T-helper 1 cell treated with Interleukin-12 subunit alpha and Interleukin-12 subunit beta and Interleukin-4 antibody, amounts not matched to agents 30 μg/mL and 1 μg/mL, for 36 hours (primary cell): ENCODE measurements around the gene DENND1C.

ENCODE experiments used
- H3K27ac Mint-ChIP-seq: one replicate; pipeline ENCODE4 v1.8.0; 2021; ENCODE audit warnings: mild to moderate bottlenecking, mixed read lengths
- H3K27me3 Mint-ChIP-seq: one replicate; pipeline ENCODE4 v1.8.0; 2021; ENCODE audit warnings: low read depth, mixed read lengths
- H3K36me3 Mint-ChIP-seq: one replicate; pipeline ENCODE4 v1.8.0; 2021; ENCODE audit warnings: low read depth, mixed read lengths
- H3K4me1 Mint-ChIP-seq: one replicate; pipeline ENCODE4 v1.8.0; 2021; ENCODE audit warnings: low read depth, mixed read lengths
- H3K4me3 Mint-ChIP-seq: one replicate; pipeline ENCODE4 v1.8.0; 2021; ENCODE audit warnings: mild to moderate bottlenecking, moderate library complexity, mixed read lengths
- H3K9me3 Mint-ChIP-seq: one replicate; pipeline ENCODE4 v1.8.0; 2021; ENCODE audit warnings: mixed read lengths

Gene DENND1C

GRCh38 chr19:6459262-6460098 lies 22.1 kb downstream of the DENND1C start, which contains the start of gene SLC25A23:
Gene SLC25A23 (minus strand): TSS chr19:6459792. CDS start chr19:6459628, 164 bp downstream.
- Mint-ChIP-seq H3K4me3 (peak within 1 kb of the TSS; percentile 97), H3K27ac (peak within 1 kb of the TSS; percentile 86), H3K4me1 (peaks cover 13% of the 10 kb centered on the region)

GRCh38 chr19:6458695-6459261 lies 22.8 kb downstream of the DENND1C start:
- Mint-ChIP-seq H3K9me3 (peaks cover 16% of the 10 kb centered on the region), H3K27me3 (peaks cover 3% of the 10 kb centered on the region), H3K4me3 (peak overlapping the region; percentile 92), H3K36me3 (peaks cover 33% of the 10 kb centered on the region), H3K27ac (peak overlapping the region; percentile 72), H3K4me1 (peaks cover 10% of the 10 kb centered on the region)

More at GRCh38 chr19:6459262-6460098, 22.1 kb downstream of the DENND1C start, which contains the start of gene SLC25A23:
- peaks cover 27% of the 10 kb centered on the region for H3K36me3 Mint-ChIP-seq
- peaks cover 3% of the 10 kb centered on the region for H3K27me3 Mint-ChIP-seq
- peaks cover 10% of the 10 kb centered on the region for H3K9me3 Mint-ChIP-seq

- H3K27ac Mint-ChIP-seq: peak overlapping the region; percentile 72
- H3K9me3 Mint-ChIP-seq: peaks cover 20% of the 10 kb centered on the region
- peaks cover 38% of the 10 kb centered on the region for H3K36me3 Mint-ChIP-seq
- peaks cover 3% of the 10 kb centered on the region for H3K27me3 Mint-ChIP-seq
- peaks cover 10% of the 10 kb centered on the region for H3K4me1 Mint-ChIP-seq
- peak overlapping the region; percentile 92 for H3K4me3 Mint-ChIP-seq
Measured at GRCh38 chr19:6457958-6458694, 23.5 kb downstream of the DENND1C start.

- Mint-ChIP-seq H3K9me3 (peaks cover 20% of the 10 kb centered on the region), H3K4me1 (peaks cover 10% of the 10 kb centered on the region), H3K27ac (no peak overlapping the region), H3K36me3 (peaks cover 47% of the 10 kb centered on the region), H3K4me3 (no peak overlapping the region), H3K27me3 (no peaks in the 10 kb centered on the region)
Measured at GRCh38 chr19:6455924-6456323, 25.7 kb downstream of the DENND1C start.

GRCh38 chr19:6453951-6454565 lies 27.5 kb downstream of the DENND1C start:
- no peaks in the 10 kb centered on the region for H3K27me3 Mint-ChIP-seq
- peaks cover 5% of the 10 kb centered on the region for H3K4me1 Mint-ChIP-seq
- no peak overlapping the region for H3K27ac Mint-ChIP-seq
- H3K9me3 Mint-ChIP-seq: peaks cover 20% of the 10 kb centered on the region
- peaks cover 50% of the 10 kb centered on the region for H3K36me3 Mint-ChIP-seq
- H3K4me3 Mint-ChIP-seq: no peak overlapping the region

GRCh38 chr19:6452899-6453298 lies 28.7 kb downstream of the DENND1C start:
- Mint-ChIP-seq H3K9me3 (peaks cover 20% of the 10 kb centered on the region), H3K4me1 (no peaks in the 10 kb centered on the region), H3K4me3 (no peak overlapping the region), H3K36me3 (peaks cover 50% of the 10 kb centered on the region), H3K27ac (no peak overlapping the region), H3K27me3 (no peaks in the 10 kb centered on the region)

- no peaks in the 10 kb centered on the region for H3K27me3 Mint-ChIP-seq
- H3K4me3 Mint-ChIP-seq: no peak overlapping the region
- no peaks in the 10 kb centered on the region for H3K4me1 Mint-ChIP-seq
Measured at GRCh38 chr19:6452223-6452614, 29.4 kb downstream of the DENND1C start.

GRCh38 chr19:6451583-6452222 lies 29.9 kb downstream of the DENND1C start:
- peaks cover 21% of the 10 kb centered on the region for H3K9me3 Mint-ChIP-seq
- H3K27ac Mint-ChIP-seq: no peak overlapping the region
- H3K4me3 Mint-ChIP-seq: no peak overlapping the region
- no peaks in the 10 kb centered on the region for H3K4me1 Mint-ChIP-seq
- no peaks in the 10 kb centered on the region for H3K27me3 Mint-ChIP-seq
- H3K36me3 Mint-ChIP-seq: peaks cover 45% of the 10 kb centered on the region

More at GRCh38 chr19:6452223-6452614, 29.4 kb downstream of the DENND1C start:
- Mint-ChIP-seq H3K27ac (no peak overlapping the region), H3K9me3 (peaks cover 20% of the 10 kb centered on the region), H3K36me3 (peaks cover 45% of the 10 kb centered on the region)

- H3K4me1 Mint-ChIP-seq: no peaks in the 10 kb centered on the region
- peaks cover 38% of the 10 kb centered on the region for H3K36me3 Mint-ChIP-seq
- no peak overlapping the region for H3K27ac Mint-ChIP-seq
Measured at GRCh38 chr19:6450166-6450565, 31.4 kb downstream of the DENND1C start.

GRCh38 chr19:6448045-6448444 lies 33.5 kb downstream of the DENND1C start:
- Mint-ChIP-seq H3K9me3 (peaks cover 3% of the 10 kb centered on the region), H3K4me1 (no peaks in the 10 kb centered on the region), H3K27ac (no peak overlapping the region), H3K36me3 (peaks cover 20% of the 10 kb centered on the region), H3K27me3 (no peaks in the 10 kb centered on the region), H3K4me3 (no peak overlapping the region)

More at GRCh38 chr19:6450166-6450565, 31.4 kb downstream of the DENND1C start:
- Mint-ChIP-seq H3K27me3 (no peaks in the 10 kb centered on the region), H3K4me3 (no peak overlapping the region), H3K9me3 (peaks cover 19% of the 10 kb centered on the region)

- no peaks in the 10 kb centered on the region for H3K27me3 Mint-ChIP-seq
- no peaks in the 10 kb centered on the region for H3K4me1 Mint-ChIP-seq
- no peak overlapping the region for H3K27ac Mint-ChIP-seq
- H3K9me3 Mint-ChIP-seq: peaks cover 3% of the 10 kb centered on the region
- no peak overlapping the region for H3K4me3 Mint-ChIP-seq
- H3K36me3 Mint-ChIP-seq: peaks cover 13% of the 10 kb centered on the region
Measured at GRCh38 chr19:6446452-6446851, 35.1 kb downstream of the DENND1C start.

- Mint-ChIP-seq H3K27ac (no peak overlapping the region), H3K9me3 (peaks cover 3% of the 10 kb centered on the region), H3K27me3 (no peaks in the 10 kb centered on the region), H3K4me3 (no peak overlapping the region), H3K36me3 (peaks cover 13% of the 10 kb centered on the region), H3K4me1 (no peaks in the 10 kb centered on the region)
Measured at GRCh38 chr19:6443986-6444385, 37.6 kb downstream of the DENND1C start.

- Mint-ChIP-seq H3K4me1 (no peaks in the 10 kb centered on the region), H3K27ac (no peak overlapping the region), H3K27me3 (no peaks in the 10 kb centered on the region), H3K36me3 (peaks cover 13% of the 10 kb centered on the region), H3K4me3 (no peak overlapping the region), H3K9me3 (peaks cover 3% of the 10 kb centered on the region)
Measured at GRCh38 chr19:6442087-6442688, 39.4 kb downstream of the DENND1C start.
